SK-N-SH treated with all-trans-retinoic acid at 6 μM for 48 hours (cell line): ENCODE data around the gene ENC1.

ENCODE experiments used
- ATAC-seq: fragments of 200-7000 bp; cut with Tn5 transposase; 3 replicates; pipeline ENCODE4 v1.9.1; 2020; ENCODE audit warnings: mild to moderate bottlenecking, moderate library complexity
- CSDC2 ChIP-seq: fragments of 250-450 bp; sonication (Bioruptor Pico); IDR thresholded peaks from 2 replicates; pipeline ENCODE4 v1.5.0; 2020; ENCODE audit warnings: mild to moderate bottlenecking, moderate library complexity
- ESRRG ChIP-seq: fragments of 250-450 bp; sonication (Bioruptor Pico); IDR thresholded peaks from 2 replicates; pipeline ENCODE4 v1.6.1; 2021; ENCODE audit warnings: mild to moderate bottlenecking
- GLIS3 ChIP-seq: fragments of 250-450 bp; sonication (Bioruptor Pico); IDR thresholded peaks from 2 replicates; pipeline ENCODE4 v1.5.0; 2020; ENCODE audit warnings: mild to moderate bottlenecking, moderate library complexity
- ISL1 ChIP-seq: fragments of 250-450 bp; sonication (Bioruptor Pico); IDR thresholded peaks from 2 replicates; pipeline ENCODE4 v2.1.2; 2022; ENCODE audit warnings: mild to moderate bottlenecking, moderate library complexity
- OSR1 ChIP-seq: fragments of 250-450 bp; sonication (Bioruptor Pico); IDR thresholded peaks from 2 replicates; pipeline ENCODE4 v1.8.0; 2022; ENCODE audit warnings: moderate library complexity, mild to moderate bottlenecking, inconsistent platforms
- POU6F1 ChIP-seq: fragments of 250-450 bp; sonication (Bioruptor Pico); IDR thresholded peaks from 2 replicates; pipeline ENCODE4 v1.8.0; 2021; ENCODE audit warnings: low read depth, mild to moderate bottlenecking, moderate library complexity, borderline replicate concordance
- RARB ChIP-seq: fragments of 250-450 bp; sonication (Bioruptor Pico); IDR thresholded peaks from 2 replicates; pipeline ENCODE4 v1.8.0; 2021; ENCODE audit warnings: mild to moderate bottlenecking, moderate library complexity
- SNAI2 ChIP-seq: fragments of 250-450 bp; sonication (Bioruptor Pico); IDR thresholded peaks from 2 replicates; pipeline ENCODE4 v1.5.0; 2020; ENCODE audit warnings: mild to moderate bottlenecking, moderate library complexity
- ZC3H10 ChIP-seq: fragments of 250-450 bp; sonication (Bioruptor Pico); IDR thresholded peaks from 2 replicates; pipeline ENCODE4 v1.5.1; 2021; ENCODE audit warnings: mild to moderate bottlenecking, moderate library complexity
- ZFP3 ChIP-seq: fragments of 250-450 bp; sonication (Bioruptor Pico); IDR thresholded peaks from 2 replicates; pipeline ENCODE4 v1.5.0; 2020; ENCODE audit warnings: mild to moderate bottlenecking, moderate library complexity
- ZFP30 ChIP-seq: fragments of 450-650 bp; formaldehyde crosslinking; IDR thresholded peaks from 2 replicates; pipeline ENCODE4 v1.5.0; 2022; ENCODE audit warnings: mild to moderate bottlenecking, moderate library complexity
- ZNF565 ChIP-seq: fragments of 450-650 bp; formaldehyde crosslinking; conservative IDR thresholded peaks from 2 replicates; pipeline ENCODE4 v1.5.0; 2020; ENCODE audit warnings: low read depth, mild to moderate bottlenecking, moderate library complexity
- ZNF8 ChIP-seq: fragments of 450-650 bp; formaldehyde crosslinking; IDR thresholded peaks from 2 replicates; pipeline ENCODE4 v1.5.0; 2020; ENCODE audit warnings: mild to moderate bottlenecking, moderate library complexity
- TF ChIP-seq, protein P1 (sequence below): fragments of 250-450 bp; sonication (Bioruptor Pico); IDR thresholded peaks from 2 replicates; pipeline ENCODE4 v1.8.0; 2020; ENCODE audit warnings: mild to moderate bottlenecking, moderate library complexity, borderline replicate concordance
- TF ChIP-seq, protein P2 (sequence below): fragments of 250-450 bp; sonication (Bioruptor Pico); IDR thresholded peaks from 2 replicates; pipeline ENCODE4 v1.5.0; 2020; ENCODE audit warnings: mild to moderate bottlenecking, moderate library complexity
- TF ChIP-seq, protein P3 (sequence below): fragments of 250-450 bp; sonication (Bioruptor Pico); IDR thresholded peaks from 2 replicates; pipeline ENCODE4 v1.5.1; 2020; ENCODE audit warnings: low read depth, mild to moderate bottlenecking, moderate library complexity
- TF ChIP-seq, protein P4 (sequence below): fragments of 250-450 bp; sonication (Bioruptor Pico); IDR thresholded peaks from 2 replicates; pipeline ENCODE4 v1.5.1; 2021; ENCODE audit warnings: mild to moderate bottlenecking, moderate library complexity

The ENC1 gene

DNA sequence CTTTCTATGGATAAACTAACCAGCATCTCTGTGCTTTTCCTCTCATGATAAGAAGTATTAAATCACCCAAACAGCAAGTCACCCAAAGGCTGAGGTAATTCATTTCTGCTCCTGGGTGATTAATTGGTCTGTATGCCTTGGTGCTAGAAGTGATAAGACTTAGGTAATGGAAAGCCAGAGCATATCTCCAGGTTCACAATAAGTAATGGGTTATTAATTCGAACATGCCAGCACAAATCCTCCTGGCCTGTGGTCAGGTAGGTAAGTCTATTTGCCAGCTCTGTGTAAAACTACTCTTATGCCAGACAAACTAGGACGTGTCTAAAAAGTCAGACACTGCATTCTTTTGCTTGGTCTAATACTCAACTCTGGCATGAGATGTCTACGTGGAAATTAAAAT is 11.2 kb upstream of the ENC1 start:
- TF ChIP-seq POU6F1 (CRISPR knock-in tag), result no peak
- TF ChIP-seq, protein P1, sequence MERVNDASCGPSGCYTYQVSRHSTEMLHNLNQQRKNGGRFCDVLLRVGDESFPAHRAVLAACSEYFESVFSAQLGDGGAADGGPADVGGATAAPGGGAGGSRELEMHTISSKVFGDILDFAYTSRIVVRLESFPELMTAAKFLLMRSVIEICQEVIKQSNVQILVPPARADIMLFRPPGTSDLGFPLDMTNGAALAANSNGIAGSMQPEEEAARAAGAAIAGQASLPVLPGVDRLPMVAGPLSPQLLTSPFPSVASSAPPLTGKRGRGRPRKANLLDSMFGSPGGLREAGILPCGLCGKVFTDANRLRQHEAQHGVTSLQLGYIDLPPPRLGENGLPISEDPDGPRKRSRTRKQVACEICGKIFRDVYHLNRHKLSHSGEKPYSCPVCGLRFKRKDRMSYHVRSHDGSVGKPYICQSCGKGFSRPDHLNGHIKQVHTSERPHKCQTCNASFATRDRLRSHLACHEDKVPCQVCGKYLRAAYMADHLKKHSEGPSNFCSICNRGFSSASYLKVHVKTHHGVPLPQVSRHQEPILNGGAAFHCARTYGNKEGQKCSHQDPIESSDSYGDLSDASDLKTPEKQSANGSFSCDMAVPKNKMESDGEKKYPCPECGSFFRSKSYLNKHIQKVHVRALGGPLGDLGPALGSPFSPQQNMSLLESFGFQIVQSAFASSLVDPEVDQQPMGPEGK, result no peak
- TF ChIP-seq, protein P2, sequence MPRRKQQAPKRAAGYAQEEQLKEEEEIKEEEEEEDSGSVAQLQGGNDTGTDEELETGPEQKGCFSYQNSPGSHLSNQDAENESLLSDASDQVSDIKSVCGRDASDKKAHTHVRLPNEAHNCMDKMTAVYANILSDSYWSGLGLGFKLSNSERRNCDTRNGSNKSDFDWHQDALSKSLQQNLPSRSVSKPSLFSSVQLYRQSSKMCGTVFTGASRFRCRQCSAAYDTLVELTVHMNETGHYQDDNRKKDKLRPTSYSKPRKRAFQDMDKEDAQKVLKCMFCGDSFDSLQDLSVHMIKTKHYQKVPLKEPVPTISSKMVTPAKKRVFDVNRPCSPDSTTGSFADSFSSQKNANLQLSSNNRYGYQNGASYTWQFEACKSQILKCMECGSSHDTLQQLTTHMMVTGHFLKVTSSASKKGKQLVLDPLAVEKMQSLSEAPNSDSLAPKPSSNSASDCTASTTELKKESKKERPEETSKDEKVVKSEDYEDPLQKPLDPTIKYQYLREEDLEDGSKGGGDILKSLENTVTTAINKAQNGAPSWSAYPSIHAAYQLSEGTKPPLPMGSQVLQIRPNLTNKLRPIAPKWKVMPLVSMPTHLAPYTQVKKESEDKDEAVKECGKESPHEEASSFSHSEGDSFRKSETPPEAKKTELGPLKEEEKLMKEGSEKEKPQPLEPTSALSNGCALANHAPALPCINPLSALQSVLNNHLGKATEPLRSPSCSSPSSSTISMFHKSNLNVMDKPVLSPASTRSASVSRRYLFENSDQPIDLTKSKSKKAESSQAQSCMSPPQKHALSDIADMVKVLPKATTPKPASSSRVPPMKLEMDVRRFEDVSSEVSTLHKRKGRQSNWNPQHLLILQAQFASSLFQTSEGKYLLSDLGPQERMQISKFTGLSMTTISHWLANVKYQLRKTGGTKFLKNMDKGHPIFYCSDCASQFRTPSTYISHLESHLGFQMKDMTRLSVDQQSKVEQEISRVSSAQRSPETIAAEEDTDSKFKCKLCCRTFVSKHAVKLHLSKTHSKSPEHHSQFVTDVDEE, result no peak
- TF ChIP-seq ZFP3 (CRISPR knock-in tag), result no peak
- TF ChIP-seq ESRRG (CRISPR knock-in tag), result no peak
- TF ChIP-seq ZC3H10 (CRISPR knock-in tag), result no peak
- TF ChIP-seq GLIS3 (CRISPR knock-in tag), result no peak
- TF ChIP-seq ZNF565 (CRISPR knock-in tag), result no peak
- TF ChIP-seq, protein P3, sequence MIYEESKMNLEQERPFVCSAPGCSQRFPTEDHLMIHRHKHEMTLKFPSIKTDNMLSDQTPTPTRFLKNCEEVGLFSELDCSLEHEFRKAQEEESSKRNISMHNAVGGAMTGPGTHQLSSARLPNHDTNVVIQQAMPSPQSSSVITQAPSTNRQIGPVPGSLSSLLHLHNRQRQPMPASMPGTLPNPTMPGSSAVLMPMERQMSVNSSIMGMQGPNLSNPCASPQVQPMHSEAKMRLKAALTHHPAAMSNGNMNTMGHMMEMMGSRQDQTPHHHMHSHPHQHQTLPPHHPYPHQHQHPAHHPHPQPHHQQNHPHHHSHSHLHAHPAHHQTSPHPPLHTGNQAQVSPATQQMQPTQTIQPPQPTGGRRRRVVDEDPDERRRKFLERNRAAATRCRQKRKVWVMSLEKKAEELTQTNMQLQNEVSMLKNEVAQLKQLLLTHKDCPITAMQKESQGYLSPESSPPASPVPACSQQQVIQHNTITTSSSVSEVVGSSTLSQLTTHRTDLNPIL, result no peak
- TF ChIP-seq ZFP30, result no peak
- TF ChIP-seq, protein P4, sequence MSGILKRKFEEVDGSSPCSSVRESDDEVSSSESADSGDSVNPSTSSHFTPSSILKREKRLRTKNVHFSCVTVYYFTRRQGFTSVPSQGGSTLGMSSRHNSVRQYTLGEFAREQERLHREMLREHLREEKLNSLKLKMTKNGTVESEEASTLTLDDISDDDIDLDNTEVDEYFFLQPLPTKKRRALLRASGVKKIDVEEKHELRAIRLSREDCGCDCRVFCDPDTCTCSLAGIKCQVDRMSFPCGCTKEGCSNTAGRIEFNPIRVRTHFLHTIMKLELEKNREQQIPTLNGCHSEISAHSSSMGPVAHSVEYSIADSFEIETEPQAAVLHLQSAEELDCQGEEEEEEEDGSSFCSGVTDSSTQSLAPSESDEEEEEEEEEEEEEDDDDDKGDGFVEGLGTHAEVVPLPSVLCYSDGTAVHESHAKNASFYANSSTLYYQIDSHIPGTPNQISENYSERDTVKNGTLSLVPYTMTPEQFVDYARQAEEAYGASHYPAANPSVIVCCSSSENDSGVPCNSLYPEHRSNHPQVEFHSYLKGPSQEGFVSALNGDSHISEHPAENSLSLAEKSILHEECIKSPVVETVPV (CRISPR knock-in tag), result no peak
- ATAC-seq, result no peak

- ATAC-seq, result no peak; the same call in 2 of the 3 replicates
Measured at GRCh38 chr5:74649421-74649973, 9.0 kb upstream of the ENC1 start.

GRCh38 chr5:74648835-74649293 is 8.3 kb upstream of the ENC1 start:
- TF ChIP-seq, protein P3, result no peak
- TF ChIP-seq, protein P4 (CRISPR knock-in tag), result no peak
- TF ChIP-seq SNAI2, result no peak
- no peak for TF ChIP-seq RARB (CRISPR knock-in tag)
- ATAC-seq, result peak; percentile 96

More at GRCh38 chr5:74649421-74649973, 9.0 kb upstream of the ENC1 start:
- TF ChIP-seq OSR1 (CRISPR knock-in tag) (no peak), CSDC2 (CRISPR knock-in tag) (no peak), ZNF8 (CRISPR knock-in tag) (no peak), ISL1 (CRISPR knock-in tag) (peak; percentile 82)
